GM12891 (cell line): ENCODE measurements around the gene AKAP3. TPM values are rescaled to one million over a fixed set of nuclear protein-coding genes. Genes with fewer than 3 reads are reported as not detected.

Experiments used
- DNase-seq: peaks from one replicate; pipeline ENCODE4 v3.0.0; 2011; ENCODE audit warnings: low spot score; ENCODE audit not compliant: insufficient read length
- FAIRE-seq: peaks from 2 replicates; lab custom pipeline; 2011; peaks lifted over from hg19 to GRCh38; lab: Jason Lieb, UNC
- PAX5 ChIP-seq: IDR thresholded peaks from 2 replicates; pipeline ENCODE4 v1.6.1; 2011; ENCODE audit warnings: low read length, moderate library complexity, mild to moderate bottlenecking; ENCODE audit not compliant: insufficient read depth, severe bottlenecking
- POLR2A ChIP-seq: IDR thresholded peaks from 2 replicates; pipeline ENCODE4 v1.6.1; 2011; ENCODE audit warnings: low read depth, low read length, control low read depth
- POLR2AphosphoS5 ChIP-seq: IDR thresholded peaks from 2 replicates; pipeline ENCODE4 v1.6.1; 2011; ENCODE audit warnings: low read depth, low read length, control low read depth
- POU2F2 ChIP-seq: IDR thresholded peaks from 2 replicates; pipeline ENCODE4 v1.6.1; 2011; ENCODE audit warnings: low read depth, mild to moderate bottlenecking, control low read depth, low read length, moderate library complexity
- SPI1 ChIP-seq: IDR thresholded peaks from 2 replicates; pipeline ENCODE4 v1.6.1; 2011; ENCODE audit warnings: low read depth, low read length, control low read depth
- TAF1 ChIP-seq: IDR thresholded peaks from 2 replicates; pipeline ENCODE4 v1.6.1; 2011; ENCODE audit warnings: low read depth, low read length, control low read depth
- polyA plus RNA-seq: library from polyadenylated mRNA; unstranded; fragments of >200 nt; gene quantifications from one replicate; pipeline ENCODE4 v1.2.1, GENCODE V29; 2012; ENCODE audit warnings: low read depth, missing spikeins, inconsistent platforms; ENCODE audit not compliant: missing spikeins

Gene AKAP3
- 0.32 TPM for polyA plus RNA-seq

GRCh38 chr12:4648501-4649357 is at the start of gene AKAP3, which contains the start of gene NDUFA9:
AKAP3 (minus strand) TSS chr12:4649051; CDS start chr12:4638196, 10,855 bp downstream.
NDUFA9 (plus strand) TSS chr12:4649114; CDS start chr12:4649127, 13 bp downstream.
- TF ChIP-seq POU2F2 (peak; percentile 50; the same call in 1 of the 2 replicates), POLR2A (peak; percentile 91), PAX5 (no peak), SPI1 (no peak), POLR2AphosphoS5 (peak; percentile 93), TAF1 (peak; percentile 94)
- DNase-seq (peak; percentile 21), FAIRE-seq (peak; percentile 97)

DNA sequence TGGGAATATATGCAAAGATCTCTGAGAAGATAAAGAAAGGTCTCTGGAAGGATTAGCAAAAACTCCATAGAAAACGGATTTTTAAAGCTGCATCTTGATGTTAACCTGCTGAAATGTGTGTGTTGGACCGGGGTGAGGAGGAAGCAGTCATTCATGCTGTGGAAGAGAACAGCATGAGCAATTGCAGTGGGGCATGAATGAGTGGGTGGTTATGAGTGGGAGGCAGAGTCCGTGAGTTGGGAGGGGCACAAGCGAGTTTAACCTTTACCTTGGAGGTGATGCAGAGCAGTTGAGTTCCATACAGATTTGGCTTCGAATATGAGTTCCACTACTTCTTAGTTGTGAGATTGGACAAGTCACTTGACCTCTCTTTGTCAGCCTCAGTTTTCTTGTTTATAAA is 41.9 kb upstream of the AKAP3 start:
- FAIRE-seq = no peak
- DNase-seq = no peak
- TF ChIP-seq TAF1 (no peak), POLR2A (no peak), POU2F2 (no peak), SPI1 (no peak), PAX5 (no peak), POLR2AphosphoS5 (no peak)

- no peak for FAIRE-seq
- no peak for TF ChIP-seq POU2F2
- no peak for TF ChIP-seq SPI1
- TF ChIP-seq POLR2A = no peak
- TF ChIP-seq POLR2AphosphoS5 = no peak
- TF ChIP-seq TAF1 = no peak
- TF ChIP-seq PAX5 = no peak
Measured at GRCh38 chr12:4685317-4685716, 36.5 kb upstream of the AKAP3 start.

GRCh38 chr12:4681732-4682131 is 32.9 kb upstream of the AKAP3 start:
- TF ChIP-seq TAF1 = no peak
- no peak for TF ChIP-seq POU2F2
- TF ChIP-seq SPI1 = no peak
- no peak for TF ChIP-seq PAX5
- TF ChIP-seq POLR2A = no peak
- TF ChIP-seq POLR2AphosphoS5 = no peak
- FAIRE-seq = no peak
- DNase-seq = no peak

More at GRCh38 chr12:4685317-4685716, 36.5 kb upstream of the AKAP3 start:
- no peak for DNase-seq

GRCh38 chr12:4679711-4680110 is 30.9 kb upstream of the AKAP3 start:
- no peak for FAIRE-seq
- no peak for DNase-seq
- no peak for TF ChIP-seq POU2F2

GRCh38 chr12:4665236-4665635 is 16.4 kb upstream of the AKAP3 start:
- DNase-seq (no peak), FAIRE-seq (peak; percentile 26)
- TF ChIP-seq PAX5 (no peak), POU2F2 (no peak), SPI1 (no peak), POLR2AphosphoS5 (no peak), TAF1 (no peak), POLR2A (no peak)

DNA sequence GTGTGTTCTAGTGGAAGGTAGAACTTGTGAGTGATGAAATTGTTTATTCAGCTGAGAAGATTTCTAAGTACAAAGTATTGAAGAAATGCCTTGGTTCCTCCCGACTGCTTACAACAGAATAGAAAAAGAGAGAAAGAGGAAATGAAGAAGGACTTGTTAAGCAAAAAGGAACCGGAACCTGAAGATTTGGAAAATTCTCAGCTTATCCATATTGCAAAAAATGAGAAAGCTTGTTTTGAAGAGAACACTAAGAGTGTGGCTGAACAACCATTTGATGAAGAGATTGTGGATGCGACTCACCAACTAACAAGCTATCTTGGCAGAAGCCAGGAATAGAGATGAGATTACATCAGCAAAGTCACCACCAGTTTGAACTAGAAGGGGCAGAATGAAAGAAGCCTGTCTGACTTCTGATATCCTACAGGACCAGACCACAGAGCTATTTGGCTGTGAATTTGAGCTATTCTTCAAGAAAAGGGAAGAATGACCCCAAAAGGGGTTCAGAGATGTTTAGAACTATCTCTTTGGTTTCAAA is 15.2 kb upstream of the AKAP3 start:
- no peak for TF ChIP-seq PAX5
- TF ChIP-seq POU2F2 = no peak
- no peak for TF ChIP-seq SPI1
- no peak for TF ChIP-seq POLR2A
- no peak for TF ChIP-seq TAF1
- TF ChIP-seq POLR2AphosphoS5 = no peak
- DNase-seq (no peak), FAIRE-seq (no peak)

DNA sequence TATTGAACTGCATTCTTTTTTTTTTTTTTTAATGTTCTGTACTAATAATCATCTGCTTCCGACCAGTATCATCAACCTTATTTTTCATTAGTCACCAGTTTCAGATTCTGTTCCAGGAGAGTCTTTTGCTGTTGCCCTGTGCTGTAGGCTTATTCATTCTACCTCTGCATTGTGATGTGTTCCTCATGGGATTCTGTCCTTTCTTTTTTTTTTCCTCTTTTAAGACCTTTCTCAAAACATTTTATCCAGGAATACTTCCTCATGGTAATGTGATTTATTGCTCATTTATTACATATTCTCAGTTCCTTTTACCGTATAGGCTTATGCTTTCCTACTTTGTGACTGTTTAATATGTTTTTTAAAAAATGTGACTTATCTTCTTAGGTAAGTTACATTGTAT is 4.8 kb upstream of the AKAP3 start:
- FAIRE-seq (no peak), DNase-seq (no peak)
- TF ChIP-seq POLR2A (no peak), POLR2AphosphoS5 (no peak), PAX5 (no peak), SPI1 (no peak), TAF1 (no peak), POU2F2 (no peak)

GRCh38 chr12:4653257-4653656 is 4.4 kb upstream of the AKAP3 start:
- DNase-seq = no peak
- no peak for FAIRE-seq
- TF ChIP-seq POU2F2 (no peak), POLR2A (no peak), TAF1 (no peak)

GRCh38 chr12:4649358-4649661 is 459 bp upstream of the AKAP3 start:
- TF ChIP-seq TAF1 (no peak), POLR2A (no peak), PAX5 (no peak), POLR2AphosphoS5 (no peak), POU2F2 (no peak), SPI1 (no peak)
- DNase-seq (no peak), FAIRE-seq (no peak)
